Measurements from ENCODE around the gene MYMX.
A peak's percentile ranks its signal among the peaks of the same experiment; 100 is the strongest.

MYMX gene

GRCh38 chr6:44234101-44235025 lies 17.6 kb downstream of the MYMX start:
- no peak for DNase-seq

- no peak for DNase-seq
Measured at GRCh38 chr6:44235269-44235668, 18.5 kb downstream of the MYMX start.

- DNase-seq = no peak
Measured at GRCh38 chr6:44235891-44236516, 19.3 kb downstream of the MYMX start.

DNA sequence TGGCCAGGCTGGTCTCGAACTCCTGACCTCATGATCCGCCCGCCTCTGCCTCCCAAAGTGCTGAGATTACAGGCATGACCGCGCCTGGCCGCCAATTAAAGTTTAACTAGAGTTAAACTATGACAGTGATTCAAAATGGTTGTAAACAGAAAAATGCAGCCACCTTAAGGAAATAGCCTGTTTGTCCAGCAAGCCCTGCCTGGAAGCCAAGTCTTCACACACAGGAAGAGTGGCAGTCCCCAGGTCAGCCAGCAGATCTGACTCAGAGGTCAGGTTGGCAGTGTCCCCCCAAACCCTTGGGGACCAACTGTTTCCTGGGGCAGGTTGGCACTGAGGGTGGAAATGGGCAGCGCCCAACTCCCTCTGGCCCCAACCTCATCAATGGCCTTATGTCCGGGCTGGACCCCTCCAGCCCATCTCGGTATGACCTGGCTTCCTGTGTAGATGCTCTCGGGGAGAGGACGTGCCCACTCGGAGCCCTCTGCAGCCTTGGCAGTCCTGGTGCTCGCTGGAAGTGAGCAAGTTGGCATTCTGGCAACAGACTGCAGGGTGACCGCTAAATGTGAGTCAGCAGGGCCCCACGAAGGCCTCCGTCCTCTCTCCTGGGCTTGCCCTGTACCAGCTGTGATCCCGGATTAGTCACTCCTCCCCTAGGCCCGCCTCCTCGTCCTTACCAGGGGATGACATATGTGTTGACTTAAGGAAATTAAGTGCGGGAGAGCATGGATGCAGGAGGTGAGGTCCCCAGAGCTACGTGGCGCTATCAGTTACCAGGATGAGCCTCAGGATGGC lies 20.5 kb downstream of the MYMX start:
- DNase-seq = peak; percentile 91

GRCh38 chr6:44237813-44238433 lies 21.2 kb downstream of the MYMX start:
- peak; percentile 54 for DNase-seq

- DNase-seq = no peak
Measured at GRCh38 chr6:44238687-44239350, 22.1 kb downstream of the MYMX start.

DNA sequence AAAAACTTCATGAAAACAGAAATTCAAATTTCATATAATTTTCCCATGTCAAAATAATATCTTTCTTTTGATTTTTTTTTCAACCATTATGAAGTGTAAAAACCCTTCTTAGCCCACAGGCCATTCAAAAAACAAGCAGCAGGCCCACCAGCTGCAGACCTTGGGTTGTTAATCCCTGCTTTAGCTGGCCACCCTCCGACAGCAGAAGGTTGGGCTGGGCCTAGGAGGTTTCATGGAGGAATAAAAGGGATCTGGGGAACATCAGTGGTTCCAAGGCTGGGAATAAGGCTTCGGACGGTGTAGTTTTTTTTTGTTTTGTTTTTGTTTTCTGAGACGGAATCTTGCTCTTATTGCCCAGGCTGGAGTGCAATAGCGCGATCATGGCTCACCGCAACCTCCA lies 26.6 kb downstream of the MYMX start:
- no peak for DNase-seq

DNA sequence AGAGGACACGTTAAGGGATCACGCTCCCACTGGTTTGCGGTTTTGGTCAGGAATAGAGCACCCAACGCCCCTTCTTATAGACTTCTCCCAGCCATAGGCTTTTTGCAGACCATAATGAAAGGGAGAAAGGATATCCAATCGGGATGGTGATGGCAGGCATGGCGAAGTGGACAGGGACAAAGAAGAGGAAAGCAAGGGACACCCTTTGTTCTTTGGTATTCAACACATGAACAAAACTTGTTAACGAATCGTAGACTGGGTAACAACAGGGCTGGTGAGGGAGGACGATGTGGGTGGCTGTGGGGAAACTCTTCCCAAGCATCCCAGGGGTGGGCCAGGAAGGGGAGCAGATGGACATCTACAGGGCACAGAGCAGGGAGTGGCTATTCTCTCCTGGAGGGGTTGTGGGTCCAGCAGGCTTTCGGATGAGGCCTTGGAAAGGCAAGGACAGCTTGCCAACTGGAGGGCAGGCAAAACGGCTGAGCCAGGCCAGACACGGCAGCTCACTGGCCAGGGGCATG lies 28.7 kb downstream of the MYMX start:
- no peak for DNase-seq

DNA sequence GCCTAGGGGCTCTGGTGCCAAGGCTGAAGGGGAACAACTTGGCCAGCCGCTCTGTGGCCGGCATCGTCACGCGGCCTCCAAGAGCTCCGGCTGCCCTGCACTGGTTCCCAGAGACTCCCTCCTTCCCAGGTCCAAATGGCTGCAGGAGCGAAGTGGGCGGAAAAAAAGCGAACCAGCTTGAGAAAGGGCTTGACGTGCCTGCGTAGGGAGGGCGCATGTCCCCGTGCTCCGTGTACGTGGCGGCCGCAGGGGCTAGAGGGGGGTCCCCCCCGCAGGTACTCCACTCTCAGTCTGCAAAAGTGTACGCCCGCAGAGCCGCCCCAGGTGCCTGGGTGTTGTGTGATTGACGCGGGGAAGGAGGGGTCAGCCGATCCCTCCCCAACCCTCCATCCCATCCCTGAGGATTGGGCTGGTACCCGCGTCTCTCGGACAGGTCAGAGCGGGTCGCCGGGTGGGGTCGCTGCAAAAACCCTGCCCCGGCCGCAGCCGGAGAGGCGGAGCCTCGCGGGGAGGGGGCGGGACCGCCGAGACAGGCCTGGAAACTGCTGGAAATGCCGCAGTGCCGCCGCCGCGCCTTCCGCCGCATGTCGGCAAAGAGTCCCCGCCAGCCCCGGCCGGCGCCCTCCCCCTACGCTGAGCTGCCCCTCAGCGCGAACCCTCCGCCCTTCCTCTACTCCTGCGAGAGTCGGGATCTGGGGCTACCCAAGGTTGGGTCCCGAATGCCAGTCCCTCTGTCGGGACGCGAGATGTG lies 29.4 kb downstream of the MYMX start:
- peak; percentile 79 for DNase-seq

DNA sequence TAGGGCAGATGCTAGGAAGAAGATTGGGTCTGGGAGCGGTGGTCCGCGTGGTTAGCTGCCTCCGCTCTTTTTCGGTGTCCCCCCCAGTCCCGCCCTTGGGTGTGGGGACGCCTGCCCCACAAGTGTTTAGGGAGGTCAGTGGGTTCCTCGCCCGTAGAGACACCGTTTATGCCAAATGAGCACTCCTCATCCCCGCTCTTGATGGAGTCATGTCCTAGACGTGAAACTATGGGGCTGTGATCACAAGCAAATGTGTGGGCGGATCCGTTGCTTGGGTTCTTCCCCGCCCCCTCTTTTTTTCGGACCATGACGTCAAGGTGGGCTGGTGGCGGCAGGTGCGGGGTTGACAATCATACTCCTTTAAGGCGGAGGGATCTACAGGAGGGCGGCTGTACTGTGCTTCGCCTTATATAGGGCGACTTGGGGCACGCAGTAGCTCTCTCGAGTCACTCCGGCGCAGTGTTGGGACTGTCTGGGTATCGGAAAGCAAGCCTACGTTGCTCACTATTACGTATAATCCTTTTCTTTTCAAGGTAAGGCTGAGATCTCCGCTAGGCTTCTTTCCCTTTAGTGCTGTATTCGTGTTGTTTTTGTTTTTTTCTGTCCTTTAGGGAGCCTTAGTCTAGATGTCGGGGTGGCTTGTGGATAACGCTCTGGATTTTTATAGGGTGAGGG lies 30.1 kb downstream of the MYMX start, which contains the start of gene HSP90AB1:
Gene HSP90AB1, plus strand, starts transcription at position 439 of the 675 bp plus-strand sequence. CDS start 1,529 bp downstream, outside the sequence.
- peak; percentile 97 for DNase-seq

GRCh38 chr6:44247338-44248302 lies 30.9 kb downstream of the MYMX start:
- peak; percentile 46 for DNase-seq

DNA sequence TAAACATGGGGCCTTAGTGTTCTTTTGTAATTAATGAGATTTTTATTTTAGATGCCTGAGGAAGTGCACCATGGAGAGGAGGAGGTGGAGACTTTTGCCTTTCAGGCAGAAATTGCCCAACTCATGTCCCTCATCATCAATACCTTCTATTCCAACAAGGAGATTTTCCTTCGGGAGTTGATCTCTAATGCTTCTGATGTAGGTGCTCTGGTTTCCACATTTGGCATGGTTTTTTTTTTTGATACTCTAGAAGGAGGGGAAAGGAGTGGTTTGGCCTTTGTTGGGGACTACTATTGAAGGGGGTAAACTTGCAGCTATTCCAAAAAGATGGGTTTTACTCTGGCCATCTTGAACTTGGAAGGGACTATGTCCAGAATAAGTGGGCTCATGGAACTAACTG lies 31.9 kb downstream of the MYMX start:
- no peak for DNase-seq

DNA sequence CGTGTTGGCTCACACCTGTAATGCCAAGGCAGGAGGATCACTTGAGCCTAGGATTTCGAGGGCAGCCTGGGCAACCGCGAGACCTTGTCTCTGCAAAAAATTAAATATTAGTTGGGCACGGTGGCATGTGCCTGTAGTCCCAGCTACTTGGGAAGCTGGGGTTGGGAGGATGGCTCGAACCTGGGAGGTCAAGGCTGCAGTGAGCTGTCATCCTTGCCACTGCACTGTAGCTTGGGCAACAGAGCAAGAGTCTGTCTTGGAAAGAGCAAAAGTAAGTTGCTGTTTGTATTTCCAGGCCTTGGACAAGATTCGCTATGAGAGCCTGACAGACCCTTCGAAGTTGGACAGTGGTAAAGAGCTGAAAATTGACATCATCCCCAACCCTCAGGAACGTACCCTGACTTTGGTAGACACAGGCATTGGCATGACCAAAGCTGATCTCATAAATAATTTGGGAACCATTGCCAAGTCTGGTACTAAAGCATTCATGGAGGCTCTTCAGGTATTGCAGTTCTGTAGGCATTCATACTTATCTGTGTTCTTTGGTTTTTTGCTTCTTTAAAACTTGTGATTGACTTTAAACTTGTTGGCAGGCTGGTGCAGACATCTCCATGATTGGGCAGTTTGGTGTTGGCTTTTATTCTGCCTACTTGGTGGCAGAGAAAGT lies 32.5 kb downstream of the MYMX start:
- no peak for DNase-seq

DNA sequence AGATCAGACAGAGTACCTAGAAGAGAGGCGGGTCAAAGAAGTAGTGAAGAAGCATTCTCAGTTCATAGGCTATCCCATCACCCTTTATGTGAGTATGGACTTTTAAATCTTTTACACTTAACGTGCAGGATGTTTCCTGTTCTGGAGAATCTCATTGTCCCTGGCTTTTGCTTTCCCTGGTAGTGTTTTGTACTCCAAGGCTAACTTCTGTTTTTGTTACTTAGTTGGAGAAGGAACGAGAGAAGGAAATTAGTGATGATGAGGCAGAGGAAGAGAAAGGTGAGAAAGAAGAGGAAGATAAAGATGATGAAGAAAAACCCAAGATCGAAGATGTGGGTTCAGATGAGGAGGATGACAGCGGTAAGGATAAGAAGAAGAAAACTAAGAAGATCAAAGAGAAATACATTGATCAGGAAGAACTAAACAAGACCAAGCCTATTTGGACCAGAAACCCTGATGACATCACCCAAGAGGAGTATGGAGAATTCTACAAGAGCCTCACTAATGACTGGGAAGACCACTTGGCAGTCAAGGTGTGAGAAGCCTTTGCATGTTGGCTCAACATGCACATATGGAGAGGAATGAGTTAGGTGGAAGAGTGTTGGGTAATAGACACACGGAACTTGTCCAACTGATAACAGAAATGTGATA lies 33.5 kb downstream of the MYMX start:
- DNase-seq = no peak

- DNase-seq = no peak
Measured at GRCh38 chr6:44250718-44251123, 34.0 kb downstream of the MYMX start.

GRCh38 chr6:44251576-44252524 lies 35.1 kb downstream of the MYMX start:
- DNase-seq = no peak

All from NCI-H748 treated with DMSO at 0.1 percent for 48 hours (cell line).